ENCODE data around the gene MORC2.

The MORC2 gene

DNA sequence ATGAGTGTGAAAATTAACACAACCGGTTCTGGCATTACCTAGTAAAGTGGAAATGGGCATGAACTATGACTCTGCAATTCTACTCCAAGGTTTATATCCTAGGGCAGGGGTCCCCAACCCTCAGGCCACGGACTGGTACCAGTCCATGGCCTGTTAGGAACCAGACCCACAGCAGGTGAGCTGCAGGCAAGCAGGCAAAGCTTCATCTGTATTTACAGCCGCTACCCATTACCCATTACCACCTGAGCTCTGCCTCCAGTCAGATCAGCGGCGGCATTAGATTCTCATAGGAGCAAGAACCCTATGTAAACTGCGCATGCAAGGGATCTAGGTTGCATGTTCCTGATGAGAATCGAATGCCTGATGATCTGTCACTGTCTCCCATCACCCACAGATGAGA, 49.8 kb downstream of the MORC2 start:
- DNase-seq, result no peak

DNA sequence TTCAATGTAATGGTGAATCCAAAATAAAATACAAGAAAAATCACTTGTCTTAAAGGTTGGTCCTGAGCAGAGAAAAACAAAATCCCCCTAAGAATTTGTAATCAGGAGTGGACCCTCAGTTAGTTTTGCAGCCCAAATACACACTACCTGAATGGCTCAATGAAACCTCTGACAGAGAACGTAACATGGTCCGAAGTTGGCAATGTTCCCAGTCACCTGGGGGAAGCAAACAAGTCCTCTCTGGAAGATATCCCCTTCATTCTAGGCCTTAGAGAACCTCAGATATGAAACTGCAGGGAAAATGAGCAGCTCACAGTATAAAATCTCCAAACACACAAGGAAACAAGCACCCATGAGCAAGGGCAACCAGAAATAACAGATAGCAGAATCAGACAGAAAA, 58.2 kb downstream of the MORC2 start:
- DNase-seq, result no peak

DNA sequence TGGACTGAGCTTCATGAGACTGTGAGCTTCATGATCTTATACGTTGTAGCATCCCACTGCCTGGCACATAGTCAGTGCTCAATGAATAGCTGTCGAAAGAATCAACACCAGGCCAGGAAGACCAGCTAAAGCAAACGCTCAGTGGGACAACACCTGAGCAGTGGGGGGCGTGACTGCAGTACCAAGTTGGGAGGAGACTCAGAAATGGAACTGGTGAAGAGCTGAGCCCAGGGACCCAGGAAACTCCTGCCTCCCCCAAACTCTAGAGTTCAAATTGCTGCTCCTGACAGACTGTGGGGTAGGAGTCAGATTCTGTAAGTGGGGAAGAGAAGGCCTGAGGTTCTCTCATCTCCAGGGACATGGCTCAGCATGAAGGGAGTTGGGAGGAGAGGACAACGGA, 59.3 kb downstream of the MORC2 start:
- no peak for DNase-seq

DNA sequence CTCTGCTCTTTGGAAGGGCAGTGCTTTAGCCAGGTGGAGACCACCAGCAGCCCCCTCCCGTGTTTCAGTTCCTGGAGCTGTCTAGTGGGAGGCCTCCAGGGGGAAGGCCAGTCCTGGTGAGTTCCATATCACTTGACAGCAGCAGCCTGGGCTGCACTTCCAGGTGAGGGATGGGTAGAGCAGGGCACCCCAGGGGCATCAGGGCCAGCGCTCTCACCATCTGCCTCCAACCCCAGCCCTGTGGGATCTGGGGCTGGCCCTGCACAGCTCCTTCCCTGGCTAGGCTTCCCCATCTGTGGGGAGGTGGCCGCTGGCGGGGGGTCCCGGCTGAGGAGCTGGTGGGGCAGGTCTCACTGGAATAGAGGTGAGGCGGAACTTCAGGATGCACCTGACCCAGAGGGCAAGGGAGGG, 60.5 kb downstream of the MORC2 start:
- DNase-seq, result no peak

DNA sequence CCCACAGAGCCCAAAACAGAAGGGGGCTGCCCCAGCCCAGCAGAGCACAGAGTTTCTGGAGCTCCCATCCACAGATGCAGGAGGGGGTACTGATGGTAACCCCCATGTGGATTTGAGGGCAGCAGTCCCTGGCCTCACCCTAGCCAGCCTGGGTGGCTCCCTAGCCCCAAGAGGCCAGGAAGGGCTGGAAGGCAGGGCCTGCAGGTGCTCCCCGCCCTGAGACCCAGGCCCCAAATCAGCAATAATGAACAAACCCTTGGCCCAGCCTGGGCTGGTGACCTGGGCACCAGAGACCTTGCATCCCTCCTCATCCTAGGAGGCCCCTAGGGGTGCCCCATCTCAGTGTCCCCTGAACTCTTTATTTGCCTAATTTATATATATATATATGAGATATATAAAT, 61.6 kb downstream of the MORC2 start:
- no peak for DNase-seq

GRCh38 chr22:30906411-30906810, 62.2 kb downstream of the MORC2 start:
- no peak for DNase-seq

DNA sequence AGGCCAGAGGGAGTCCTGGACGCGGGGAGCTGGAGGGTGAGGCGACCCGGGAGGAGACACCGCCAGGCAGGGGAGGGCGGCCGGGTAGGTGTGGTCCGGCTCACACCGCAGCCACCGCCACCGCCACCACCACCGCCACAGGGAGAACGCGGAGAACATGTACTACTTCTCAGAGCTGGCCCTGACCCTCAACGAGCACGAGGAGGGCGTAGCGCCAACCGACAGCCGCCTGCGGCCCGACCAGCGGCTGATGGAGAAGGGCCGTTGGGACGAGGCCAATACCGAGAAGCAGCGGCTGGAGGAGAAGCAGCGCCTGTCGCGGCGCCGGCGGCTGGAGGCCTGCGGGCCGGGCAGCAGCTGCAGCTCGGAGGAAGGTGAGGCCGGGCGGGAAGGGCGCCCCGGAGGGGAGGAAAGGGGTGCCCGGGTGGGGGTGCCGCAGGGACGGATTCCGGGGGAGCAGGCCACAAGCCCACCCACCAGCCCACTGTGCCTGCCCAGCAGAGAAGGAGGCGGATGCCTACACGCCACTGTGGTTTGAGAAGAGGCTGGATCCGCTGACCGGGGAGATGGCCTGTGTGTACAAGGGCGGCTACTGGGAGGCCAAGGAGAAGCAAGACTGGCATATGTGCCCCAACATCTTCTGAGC, 62.8 kb downstream of the MORC2 start:
- no peak for DNase-seq

GRCh38 chr22:30903876-30904460, 64.6 kb downstream of the MORC2 start:
- DNase-seq, result no peak

DNA sequence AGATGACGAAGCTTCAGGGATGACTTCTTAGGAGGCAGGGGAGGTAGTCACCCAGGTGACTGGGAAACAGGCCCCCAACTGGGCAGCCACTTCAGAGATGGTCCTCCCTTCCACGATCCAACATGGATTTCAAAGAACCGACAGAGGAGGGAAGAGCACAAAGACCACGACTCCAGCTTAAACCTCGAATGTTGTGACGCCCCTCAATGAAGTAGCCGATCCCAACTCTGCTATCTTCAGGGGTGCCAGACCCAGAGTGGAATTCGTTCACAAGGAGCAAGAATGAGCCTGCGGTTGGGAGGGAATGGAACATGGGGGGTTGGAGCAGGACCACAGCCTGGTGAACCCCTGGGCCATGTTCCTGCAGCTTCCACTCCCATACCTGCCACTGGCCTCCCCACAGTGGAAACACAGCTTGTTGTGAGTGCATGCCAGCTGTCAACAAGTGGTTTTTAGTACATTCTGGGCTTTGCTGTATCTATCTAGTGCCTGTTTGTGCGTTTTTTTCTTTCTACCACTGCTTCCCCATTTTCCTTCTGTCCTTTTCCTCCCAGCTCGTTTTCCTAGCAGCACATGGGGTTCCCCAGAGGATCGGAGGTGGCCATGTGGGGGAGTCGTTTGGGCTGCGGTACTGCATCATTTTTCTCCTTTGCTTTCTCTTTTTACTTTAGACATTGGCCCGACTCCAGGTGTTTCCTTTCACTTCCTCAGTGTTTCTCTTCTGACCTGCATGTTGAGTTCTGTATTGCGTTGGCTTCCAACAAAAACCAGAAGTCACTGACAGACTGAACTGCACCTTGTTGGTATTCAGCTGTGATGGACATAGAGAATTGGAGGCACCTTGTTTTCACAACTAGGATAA, 65.8 kb downstream of the MORC2 start:
- no peak for DNase-seq

GRCh38 chr22:30894371-30894740, 74.2 kb downstream of the MORC2 start:
- DNase-seq, result no peak

DNA sequence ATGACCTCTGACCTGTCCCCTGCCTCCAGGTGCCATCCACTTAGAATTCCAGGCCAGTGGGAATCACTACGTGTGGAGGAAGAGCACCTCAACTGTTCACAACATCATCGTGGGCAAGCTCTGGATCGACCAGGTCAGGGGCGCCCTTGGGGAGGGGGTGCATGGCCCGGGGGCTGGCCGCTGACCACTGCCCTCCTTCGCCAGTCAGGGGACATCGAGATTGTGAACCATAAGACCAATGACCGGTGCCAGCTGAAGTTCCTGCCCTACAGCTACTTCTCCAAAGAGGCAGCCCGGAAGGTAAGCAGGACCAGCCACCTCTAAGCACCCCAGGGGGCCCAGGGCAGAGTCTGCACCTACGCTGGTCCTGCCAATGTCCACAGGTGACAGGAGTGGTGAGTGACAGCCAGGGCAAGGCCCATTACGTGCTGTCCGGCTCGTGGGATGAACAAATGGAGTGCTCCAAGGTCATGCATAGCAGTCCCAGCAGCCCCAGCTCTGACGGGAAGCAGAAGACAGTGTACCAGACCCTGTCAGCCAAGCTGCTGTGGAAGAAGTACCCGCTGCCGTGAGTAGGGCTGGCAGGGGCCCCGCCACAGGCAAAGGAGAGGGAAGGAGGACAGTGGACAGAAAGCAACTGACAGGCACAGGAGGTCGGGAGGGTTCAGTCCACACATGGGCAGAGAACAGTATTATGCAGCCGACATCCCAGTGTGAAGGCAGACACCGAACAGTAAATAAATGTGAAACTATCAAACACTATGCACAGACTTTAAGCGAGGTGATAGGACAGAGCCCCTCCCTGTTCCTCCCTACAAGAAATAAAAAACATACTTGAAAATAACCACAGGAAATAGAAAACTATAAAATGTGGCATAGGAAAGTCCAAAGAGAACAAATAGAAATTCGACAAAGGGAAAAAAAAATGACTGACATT, 74.9 kb downstream of the MORC2 start:
- no peak for DNase-seq

DNA sequence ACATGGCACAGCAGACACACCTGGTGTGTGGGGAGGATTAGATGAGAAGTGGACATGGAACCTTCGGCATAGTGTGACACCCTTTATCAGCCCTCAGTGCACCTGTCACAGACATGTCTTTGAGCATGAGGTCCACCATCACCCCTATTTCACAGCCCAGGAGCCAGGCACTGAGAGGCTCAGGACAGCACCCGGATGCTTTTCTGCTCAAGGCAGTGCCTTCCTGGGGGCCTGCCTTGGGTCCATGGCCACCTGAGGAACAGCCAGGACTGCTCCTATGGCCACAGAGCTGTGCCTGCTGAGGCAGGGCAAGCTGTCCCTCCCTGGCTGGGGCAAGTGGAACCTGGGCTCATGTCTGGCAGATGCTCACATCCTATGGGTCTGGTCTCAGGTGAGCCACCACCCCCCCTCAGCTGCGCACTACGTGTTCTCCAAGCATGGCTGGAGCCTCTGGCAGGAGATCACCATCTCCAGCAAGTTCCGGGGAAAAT, 75.8 kb downstream of the MORC2 start:
- DNase-seq, result no peak

GRCh38 chr22:30892286-30892685, 76.3 kb downstream of the MORC2 start:
- DNase-seq, result no peak

- no peak for DNase-seq
Observed at GRCh38 chr22:30891781-30892180, 76.8 kb downstream of the MORC2 start.

DNA sequence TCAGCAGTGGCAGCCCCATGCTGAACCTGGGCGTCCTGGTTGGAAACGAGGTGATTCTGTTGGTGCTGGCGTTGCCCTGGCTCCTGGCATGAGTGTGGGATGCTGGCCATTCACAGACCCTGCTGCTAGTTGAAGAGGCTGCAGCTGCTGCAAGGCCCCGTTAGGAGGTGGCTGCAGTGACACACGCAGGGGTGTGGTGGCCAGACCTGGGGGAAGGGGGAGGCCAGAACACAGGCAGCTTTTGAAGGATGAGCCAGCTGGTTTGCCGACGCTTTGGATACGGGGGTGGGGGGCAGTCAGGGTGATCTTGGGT, 77.2 kb downstream of the MORC2 start:
- no peak for DNase-seq

GRCh38 chr22:30890686-30891442, 77.7 kb downstream of the MORC2 start:
- peak; percentile 40 for DNase-seq

- DNase-seq, result peak; percentile 11
Observed at GRCh38 chr22:30889996-30890480, 78.5 kb downstream of the MORC2 start.

DNA sequence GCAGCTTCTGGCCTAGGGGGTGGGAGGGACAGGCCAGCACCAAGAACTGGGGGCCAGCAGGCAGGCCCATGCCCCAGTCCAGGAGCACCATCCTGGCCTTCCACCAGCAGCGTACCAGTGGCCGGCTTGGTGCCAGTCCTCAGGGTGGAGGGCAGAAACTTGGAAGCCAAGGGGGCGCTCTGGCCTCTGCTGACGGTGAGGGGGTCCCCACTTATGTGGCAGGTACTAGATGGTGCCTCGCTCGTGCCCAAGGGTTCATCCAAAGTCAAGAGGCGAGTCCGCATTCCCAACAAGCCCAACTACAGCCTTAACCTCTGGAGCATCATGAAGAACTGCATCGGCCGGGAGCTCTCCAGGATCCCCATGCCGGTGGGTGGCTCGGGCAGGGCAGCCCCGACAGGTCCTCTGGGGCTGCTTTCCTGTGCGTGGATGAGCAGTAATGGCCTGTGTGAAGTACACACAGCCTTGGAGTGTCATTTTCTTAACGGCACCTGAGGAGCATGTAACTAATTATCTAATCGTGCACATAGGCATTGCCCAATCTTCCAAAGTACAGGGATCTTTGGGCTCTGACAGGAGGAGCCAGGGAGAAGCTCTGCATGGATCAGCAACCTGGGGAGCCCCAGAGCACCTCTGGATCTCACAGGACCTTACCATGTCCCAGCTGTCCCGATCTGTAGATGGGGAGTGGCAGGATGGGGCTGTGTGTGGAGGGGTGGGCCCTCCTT, 79.1 kb downstream of the MORC2 start:
- DNase-seq, result peak; percentile 9

GRCh38 chr22:30887861-30888260, 80.7 kb downstream of the MORC2 start:
- peak; percentile 1 for DNase-seq

GRCh38 chr22:30887453-30887852, 81.1 kb downstream of the MORC2 start:
- DNase-seq, result peak; percentile 11

GRCh38 chr22:30885591-30885990, 83.0 kb downstream of the MORC2 start:
- DNase-seq, result no peak

Data from activated T-cell treated with anti-CD3 and anti-CD28 coated beads, Interleukin-2, amount 50 U/mL, for 1 hour (primary cell).